ENCODE results near the gene PEAK1.

PEAK1 gene

DNA sequence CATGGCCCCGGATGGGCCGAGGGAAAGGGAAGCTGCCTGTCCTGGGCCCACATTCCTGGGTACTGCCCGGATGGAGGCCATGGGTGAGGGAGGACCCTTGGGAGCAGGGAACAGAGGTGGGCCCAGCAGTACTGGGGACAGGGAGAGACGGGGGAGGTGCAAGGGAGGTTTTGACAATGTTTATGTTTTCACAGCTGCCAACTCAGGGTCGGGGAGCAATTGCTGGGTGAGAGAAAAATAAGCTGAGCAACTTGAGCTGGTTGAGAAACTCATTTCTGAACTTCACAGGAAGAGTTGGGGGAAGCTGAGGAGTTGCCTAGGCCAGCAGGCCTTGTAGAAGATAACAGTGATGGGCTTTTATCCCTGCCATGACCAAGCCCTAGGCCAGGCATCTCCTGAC, 337.9 kb downstream of the PEAK1 start:
- DNase-seq (ENCODE audit: low read depth): no peak
- TF ChIP-seq, protein P1, sequence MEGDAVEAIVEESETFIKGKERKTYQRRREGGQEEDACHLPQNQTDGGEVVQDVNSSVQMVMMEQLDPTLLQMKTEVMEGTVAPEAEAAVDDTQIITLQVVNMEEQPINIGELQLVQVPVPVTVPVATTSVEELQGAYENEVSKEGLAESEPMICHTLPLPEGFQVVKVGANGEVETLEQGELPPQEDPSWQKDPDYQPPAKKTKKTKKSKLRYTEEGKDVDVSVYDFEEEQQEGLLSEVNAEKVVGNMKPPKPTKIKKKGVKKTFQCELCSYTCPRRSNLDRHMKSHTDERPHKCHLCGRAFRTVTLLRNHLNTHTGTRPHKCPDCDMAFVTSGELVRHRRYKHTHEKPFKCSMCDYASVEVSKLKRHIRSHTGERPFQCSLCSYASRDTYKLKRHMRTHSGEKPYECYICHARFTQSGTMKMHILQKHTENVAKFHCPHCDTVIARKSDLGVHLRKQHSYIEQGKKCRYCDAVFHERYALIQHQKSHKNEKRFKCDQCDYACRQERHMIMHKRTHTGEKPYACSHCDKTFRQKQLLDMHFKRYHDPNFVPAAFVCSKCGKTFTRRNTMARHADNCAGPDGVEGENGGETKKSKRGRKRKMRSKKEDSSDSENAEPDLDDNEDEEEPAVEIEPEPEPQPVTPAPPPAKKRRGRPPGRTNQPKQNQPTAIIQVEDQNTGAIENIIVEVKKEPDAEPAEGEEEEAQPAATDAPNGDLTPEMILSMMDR (conservative IDR thresholded peaks at IDR 0.05; ENCODE audit: low read length): no peak
- no peak overlapping the region for H3K4me3 ChIP-seq (ENCODE audit: low read length)

DNA sequence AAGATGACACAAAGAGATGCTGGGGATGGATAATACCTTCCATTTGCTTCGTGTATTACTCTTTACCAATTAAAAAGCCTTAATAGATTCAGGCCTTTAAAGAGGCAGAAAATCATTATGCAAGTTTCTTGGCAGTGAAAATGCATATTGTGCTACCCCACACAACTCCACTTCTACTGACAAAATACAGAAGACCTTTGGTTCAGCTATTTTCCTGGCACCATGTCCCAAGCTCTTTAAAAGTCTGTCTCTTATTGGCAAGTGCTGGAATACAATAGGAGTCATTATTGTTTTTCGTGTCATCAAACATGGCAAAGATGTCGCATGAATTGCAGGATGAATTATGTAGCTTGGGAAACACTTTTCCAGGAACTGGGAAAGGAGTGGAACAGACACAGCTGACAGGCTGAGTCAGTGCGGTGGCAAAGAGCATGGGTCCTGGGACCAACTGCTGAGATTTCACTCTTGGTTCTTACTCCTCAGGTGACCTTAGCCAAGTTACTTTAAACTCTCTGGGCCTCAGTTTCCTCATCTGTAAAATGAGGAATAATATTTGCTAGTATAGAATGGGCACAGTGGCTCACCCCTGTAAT, 343.5 kb downstream of the PEAK1 start:
- peak; percentile 40 for DNase-seq (ENCODE audit: low read depth)
- TF ChIP-seq, protein P1 (conservative IDR thresholded peaks at IDR 0.05; ENCODE audit: low read length): no peak
- no peak overlapping the region for H3K4me3 ChIP-seq (ENCODE audit: low read length)

DNA sequence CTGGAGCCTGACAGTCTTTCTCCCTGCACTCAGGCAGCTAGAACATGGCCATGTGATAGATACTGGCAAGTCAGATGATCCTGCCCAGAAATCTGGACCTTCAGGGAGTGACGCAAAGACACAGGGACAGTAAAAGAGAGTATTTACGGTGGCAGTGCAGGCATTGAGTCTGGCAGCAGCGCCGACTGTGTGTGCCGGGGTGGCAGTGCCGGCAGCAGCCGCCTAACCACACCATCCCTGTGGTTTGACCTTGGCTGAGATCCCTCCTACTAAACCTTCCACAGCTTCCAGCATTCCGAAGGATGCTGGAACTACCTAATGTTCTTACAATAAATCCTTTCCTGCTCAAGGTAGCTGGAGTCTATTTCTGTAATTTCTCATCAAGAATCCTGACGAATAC, 344.4 kb downstream of the PEAK1 start:
- TF ChIP-seq, protein P1 (conservative IDR thresholded peaks at IDR 0.05; ENCODE audit: low read length): no peak
- peak; percentile 35 for DNase-seq (ENCODE audit: low read depth)

DNA sequence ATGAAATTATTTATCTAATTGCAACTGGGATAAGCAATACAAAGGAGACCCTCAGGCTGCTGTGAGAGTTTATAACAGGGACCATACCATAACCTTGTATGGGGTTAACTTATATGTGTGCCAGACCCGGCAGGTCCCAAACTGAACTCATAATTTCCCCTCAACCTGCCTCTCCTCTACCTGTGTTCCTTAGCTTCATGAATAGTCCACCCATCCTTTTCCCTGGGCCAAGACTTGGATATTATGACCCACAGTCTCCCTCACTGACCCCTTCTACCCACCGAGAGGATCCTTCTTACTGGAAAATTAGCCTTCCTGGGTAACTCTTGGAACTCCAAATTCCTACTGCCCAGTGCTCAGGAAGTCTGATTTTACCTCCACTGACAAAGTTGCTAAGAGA, 345.6 kb downstream of the PEAK1 start:
- TF ChIP-seq, protein P1 (conservative IDR thresholded peaks at IDR 0.05; ENCODE audit: low read length): no peak
- H3K4me3 ChIP-seq (ENCODE audit: low read length): no peak overlapping the region
- no peak for DNase-seq (ENCODE audit: low read depth)

More for the DNA sequence above, 344.4 kb downstream of the PEAK1 start:
- no peak overlapping the region for H3K4me3 ChIP-seq (ENCODE audit: low read length)

DNA sequence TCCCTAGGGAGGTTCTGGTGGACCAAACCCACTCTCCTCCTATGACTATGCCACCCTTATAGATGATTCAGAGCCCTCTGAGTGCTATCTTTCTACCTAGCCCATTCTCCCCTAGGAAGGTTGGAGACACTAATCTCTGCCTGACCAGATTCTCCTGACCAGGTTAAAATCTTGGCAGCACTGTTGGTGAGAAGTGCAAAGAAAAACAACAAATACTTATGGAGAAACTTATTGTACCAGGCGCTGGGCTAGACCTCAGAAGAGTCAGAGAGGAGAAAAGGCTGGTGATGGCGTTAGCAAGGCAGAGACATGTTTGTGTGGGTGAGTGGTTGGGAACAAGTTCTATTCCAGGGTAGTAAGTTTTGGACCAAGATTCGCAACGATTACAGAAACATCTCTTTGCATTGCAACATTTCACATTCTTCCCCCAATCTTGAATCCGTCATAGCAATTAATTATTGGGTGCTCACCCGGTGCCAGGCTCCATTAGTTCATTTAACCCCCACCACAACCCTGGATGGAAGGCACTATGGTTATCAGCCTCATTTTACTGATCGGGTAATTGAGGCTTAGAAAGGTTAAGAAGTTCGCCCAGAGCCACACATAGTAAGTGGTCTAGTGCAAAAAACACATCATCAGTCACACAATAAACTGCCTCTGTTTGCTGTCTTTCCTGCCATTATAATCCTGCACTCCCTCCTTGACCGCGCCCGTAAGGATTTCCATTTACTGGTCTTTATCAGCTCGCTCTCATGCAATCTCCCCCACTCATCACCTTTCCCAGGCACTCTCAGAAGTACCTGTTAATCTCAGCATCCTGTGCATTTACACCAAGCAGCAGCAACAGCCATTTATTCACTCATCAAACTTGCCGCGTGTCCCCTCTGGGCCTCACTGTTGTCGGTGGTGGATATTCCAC, 348.3 kb downstream of the PEAK1 start:
- DNase-seq (ENCODE audit: low read depth): peak; percentile 68
- TF ChIP-seq, protein P1 (conservative IDR thresholded peaks at IDR 0.05; ENCODE audit: low read length): no peak
- H3K4me3 ChIP-seq (ENCODE audit: low read length): peak overlapping the region; percentile 76

DNA sequence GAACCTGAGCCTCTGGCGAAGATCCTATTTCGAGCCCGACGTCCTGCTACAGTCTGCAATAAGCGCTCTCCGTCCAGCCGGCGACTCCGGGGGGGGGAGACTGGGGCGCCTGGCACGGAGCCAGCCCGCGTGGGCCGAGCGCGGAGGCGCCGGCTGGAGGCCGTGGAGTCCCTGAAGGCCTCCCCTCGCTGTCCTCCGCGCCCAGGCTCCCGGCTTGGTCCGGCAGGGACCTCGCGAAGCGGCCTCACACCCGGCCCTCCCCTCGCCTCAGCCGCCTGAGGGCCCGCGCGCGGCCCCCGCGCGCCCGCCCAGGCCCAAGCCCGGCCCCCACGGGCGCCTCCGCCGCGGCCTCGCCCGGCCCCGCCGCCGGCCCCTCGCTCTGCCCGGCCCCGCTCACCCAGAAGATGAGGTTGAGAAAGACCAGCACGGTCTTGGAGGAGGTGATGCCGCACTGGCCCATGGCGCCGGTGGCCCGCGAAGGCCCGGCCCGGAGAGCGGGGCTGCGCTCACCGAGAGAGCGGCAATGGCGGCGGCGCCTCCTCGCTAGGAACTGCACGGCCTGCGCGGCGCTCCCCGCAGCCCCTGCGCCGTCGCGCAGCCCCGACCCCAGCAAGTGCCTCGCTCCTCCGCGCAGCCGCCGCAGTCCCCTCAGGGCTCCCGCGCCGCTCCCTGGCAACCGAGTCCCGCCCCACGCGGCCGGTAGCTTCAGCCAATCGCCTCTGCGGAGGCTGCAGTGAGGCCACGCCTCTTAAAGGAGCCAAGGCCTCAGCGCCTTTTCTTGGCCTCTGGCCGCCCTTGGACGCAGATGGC, 349.2 kb downstream of the PEAK1 start, which contains the start of gene TSPAN3:
Gene TSPAN3 (minus strand): TSS at position 615 of the 810 bp plus-strand sequence. CDS start 155 bp downstream, at position 460.
- peak within 1 kb of the TSS; percentile 76 for H3K4me3 ChIP-seq (ENCODE audit: low read length)
- DNase-seq (ENCODE audit: low read depth): peak; percentile 88
- TF ChIP-seq, protein P1 (conservative IDR thresholded peaks at IDR 0.05; ENCODE audit: low read length): no peak

All from AG10803 (cell line).